H54 (cell line): Measurements from ENCODE around the gene ZNF575.
A peak's percentile ranks its signal among the peaks of the same experiment; 100 is the strongest.

ENCODE experiments used
- DNase-seq: peaks from one replicate; pipeline ENCODE4 v3.0.0; 2011; ENCODE audit warnings: low spot score, mixed read lengths; ENCODE audit not compliant: insufficient read length
- FAIRE-seq: peaks from 3 replicates; lab custom pipeline; 2011; peaks lifted over from hg19 to GRCh38; lab: Jason Lieb, UNC
- POLR2A ChIP-seq: IDR thresholded peaks from 2 replicates; pipeline ENCODE4 v1.6.1; 2011; ENCODE audit warnings: low read depth, mild to moderate bottlenecking, low read length

Gene ZNF575

GRCh38 chr19:43524922-43525835 is 7.8 kb upstream of the ZNF575 start:
- FAIRE-seq (peak; percentile 64), DNase-seq (peak; percentile 83)
- TF ChIP-seq POLR2A, result no peak

GRCh38 chr19:43525836-43526771 is 6.9 kb upstream of the ZNF575 start:
- no peak for DNase-seq
- TF ChIP-seq POLR2A, result no peak
- FAIRE-seq, result no peak

GRCh38 chr19:43526884-43527859 is 5.8 kb upstream of the ZNF575 start, which contains the start of gene ETHE1:
Gene ETHE1, minus strand, starts transcription at chr19:43527201. Its CDS starts 24 bp downstream, at chr19:43527177.
- FAIRE-seq (no peak), DNase-seq (peak; percentile 88)
- peak; percentile 96 for TF ChIP-seq POLR2A

- DNase-seq, result no peak
- TF ChIP-seq POLR2A, result no peak
- FAIRE-seq, result no peak
These were observed 4.9 kb upstream of the ZNF575 start for GRCh38 chr19:43527860-43528622.

GRCh38 chr19:43532571-43532961 is 422 bp upstream of the ZNF575 start:
- no peak for TF ChIP-seq POLR2A
- FAIRE-seq, result no peak
- peak; percentile 64 for DNase-seq

- FAIRE-seq, result peak; percentile 75
- TF ChIP-seq POLR2A, result no peak
- DNase-seq, result peak; percentile 99
These were observed 737 bp downstream of the ZNF575 start for GRCh38 chr19:43533546-43534304.

- FAIRE-seq (no peak), DNase-seq (no peak)
- no peak for TF ChIP-seq POLR2A
These were observed 1.4 kb downstream of the ZNF575 start for GRCh38 chr19:43534305-43534815.

GRCh38 chr19:43534816-43535761 is 2.1 kb downstream of the ZNF575 start:
- DNase-seq (no peak), FAIRE-seq (no peak)
- no peak for TF ChIP-seq POLR2A

- no peak for TF ChIP-seq POLR2A
- DNase-seq (no peak), FAIRE-seq (no peak)
These were observed 5.9 kb downstream of the ZNF575 start for GRCh38 chr19:43538922-43539321.

GRCh38 chr19:43540381-43540780 is 7.4 kb downstream of the ZNF575 start:
- TF ChIP-seq POLR2A, result no peak
- DNase-seq (no peak), FAIRE-seq (no peak)
